Heart right ventricle (tissue), 16 donors: ENCODE data around the gene TRABD2B. TPM values are rescaled to one million over a fixed set of nuclear protein-coding genes. Genes with fewer than 3 reads are reported as not detected.

ENCODE experiments used
- ATAC-seq, 8 donors: fragments of 200-7000 bp; cut with Tn5 transposase; one replicate each; pipeline ENCODE4 v1.9.1; 2020; ENCODE audit warnings: mild to moderate bottlenecking in 8 of 8, moderate library complexity in 8 of 8, moderate number of reproducible peaks in 1 of 8
- DNase-seq, 2 donors: peaks; one replicate each; pipeline ENCODE4 v3.0.0-alpha.2; 2020
- H3K27ac ChIP-seq, 10 donors: fragments of 200-600 bp; sonication (generic) in 2 of 10; one replicate each; pipeline versions ENCODE4 v1.5.0 to v1.8.0; 2020 to 2022; ENCODE audit warnings: mild to moderate bottlenecking in 3 of 10
- H3K27me3 ChIP-seq, 7 donors: fragments of 200-600 bp; one replicate each; pipeline ENCODE4 v1.8.0; 2021 to 2022; ENCODE audit warnings: mild to moderate bottlenecking in 2 of 7
- H3K36me3 ChIP-seq, 9 donors: fragments of 200-600 bp; sonication (generic) in 1 of 9; one replicate each; pipeline versions ENCODE4 v1.5.0 to v1.8.0; 2020 to 2022; ENCODE audit warnings: mild to moderate bottlenecking in 2 of 9
- H3K4me1 ChIP-seq, 9 donors: fragments of 200-600 bp; sonication (generic) in 1 of 9; one replicate each; pipeline versions ENCODE4 v1.5.0 to v1.8.0; 2020 to 2022; ENCODE audit warnings: mild to moderate bottlenecking in 4 of 9
- H3K4me3 ChIP-seq, 10 donors: fragments of 200-600 bp; sonication (generic) in 2 of 10; one replicate each; pipeline versions ENCODE4 v1.5.0 to v1.8.0; 2020 to 2022; ENCODE audit warnings: mild to moderate bottlenecking in 7 of 10, moderate library complexity in 2 of 10
- H3K9me3 ChIP-seq, 11 donors: fragments of 200-600 bp in 10 of 11; sonication (generic) in 2 of 11; one replicate each; pipeline versions ENCODE4 v1.5.0 to v1.8.0; 2013 to 2022; ENCODE audit warnings: mild to moderate bottlenecking in 2 of 11, control low read depth in 1 of 11, moderate library complexity in 1 of 11
- WGBS, 2 donors: extraction: QIAGEN DNeasy Blood & Tissue Kit; methylation state at CpG; one replicate each; pipeline ENCODE4 v1.1.7; 2013; ENCODE audit warnings: inconsistent platforms in 1 of 2; 5-methylcytosine and 5-hydroxymethylcytosine counted together
- intact Hi-C, 10 donors: fragments of 100-400 bp; cut with DNase I; formaldehyde crosslinking; loops; one replicate each; pipeline versions ENCODE4 v1.11.1 to v1.14.2; 2022
- polyA plus RNA-seq, 2 donors: library from polyadenylated mRNA; stranded (reverse); fragments of 200-250 nt; gene quantifications; one replicate each; pipeline ENCODE4 v1.2.3, GENCODE V29; 2013
- total RNA-seq, 10 donors: library from RNA; stranded (reverse); fragmentation: NEBNext Ultra II Directional in 3 of 10; extraction: Animal tissue kit (Norgen Biotek cat#: 25700) in 3 of 10; gene quantifications; one replicate each; pipeline versions ENCODE4 v1.2.1 to v1.2.4, GENCODE V29; 2021 to 2023
- TF ChIP-seq, protein P1 (sequence below), 9 donors: fragments of 200-600 bp; sonication (generic) in 2 of 9; IDR thresholded peaks; one replicate each; pipeline versions ENCODE4 v1.5.0 to v1.8.0; 2021 to 2022; ENCODE audit warnings: antibody characterized with exemption in 9 of 9, mild to moderate bottlenecking in 5 of 9, moderate library complexity in 1 of 9
- donor health status: Arrhythmogenic right ventricular cardiomyopathy.
- donor health status: ischemic (EF 13 %, LVEDD 7.1; RV severe dilation, severe dysfunction).
- donor health status: healthy with polysubstance abuse.
- donor health status: DM: no; HTN: yes; CAD: no.
- donor health status: DM: no; HTN: no; CAD: no.
- donor health status: ischemic (EF 25% LVEDD 6.9; RV normal size, moderate dysfunction).
- donor health status: ischemic (EF 25% LVEDD 5.7; RV mildly dilated, moderate dysfunction).
- donor health status: healthy.
- donor health status: DM: yes; HTN: yes; CAD: no.
- donor health status: Ischemic cardiomyopathy.
- donor health status: ischemic (EF 35%, LVEDD 5.7; RV mildly dilated, moderate dysfunction).
- donor health status: nonischemic (EF 11% LVEDD 7.7; RV severe dilation, severe dysfunction).
- donor health status: DM: yes; HTN: yes; CAD: no.
- donor health status: PGD.
- donor health status: ischemic (EF 29% LVEDD 5.4; RV normal size, mild dysfunction).
- donor health status: nonischemic (EF 23%, LVEDD 6.1; RV moderate dilation, normal function).

Gene TRABD2B
- total and polyA plus RNA-seq, 12 donors = 0.21 to 1.1 (median 0.53) TPM

DNA sequence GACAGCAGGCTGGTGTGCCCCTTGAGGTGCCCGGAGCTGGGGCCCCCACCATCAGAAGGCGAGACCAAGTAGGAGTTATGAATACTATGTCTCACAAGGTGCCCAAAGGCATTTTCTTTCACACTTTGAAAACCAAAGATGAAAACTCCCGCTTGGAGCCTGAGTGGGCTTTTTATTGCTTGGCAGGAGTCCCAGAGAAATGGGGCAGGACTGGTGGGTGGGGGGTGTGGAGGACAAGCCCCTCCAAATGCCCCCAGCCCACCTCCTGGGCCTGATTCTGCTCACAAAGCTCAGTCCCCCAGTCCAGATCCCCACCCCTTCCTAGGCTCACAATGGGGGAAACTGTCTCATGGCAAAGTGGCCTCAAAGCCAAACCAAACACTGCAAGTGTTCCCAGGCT is 227.9 kb downstream of the TRABD2B start:
- H3K4me1 ChIP-seq = peaks cover 0 to 42% (median 19%) of the 10 kb centered on the region in 9 donors

DNA sequence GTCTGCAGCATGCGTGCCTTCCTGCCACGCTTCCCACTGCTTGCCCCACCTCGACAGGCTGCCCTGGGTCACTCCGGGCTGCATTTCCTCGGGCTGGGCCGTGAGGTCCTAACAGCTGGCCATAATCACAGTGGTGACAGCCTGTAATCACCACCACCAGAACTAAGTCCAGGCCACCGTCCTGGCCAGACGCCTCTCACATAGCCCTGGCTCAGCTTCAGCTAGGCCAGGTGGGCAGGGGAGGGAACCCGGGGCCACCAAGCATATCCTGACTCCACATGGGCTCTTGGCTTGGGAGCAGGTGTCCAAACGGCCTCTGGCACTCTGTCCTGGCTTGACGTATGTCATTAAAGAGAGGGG is 229.5 kb downstream of the TRABD2B start:
- Histone ChIP-seq H3K4me1 (peaks cover 0 to 50% (median 28%) of the 10 kb centered on the region in 9 donors), H3K4me3 (no peak overlapping the region), H3K27ac (no peak overlapping the region), H3K9me3 (no peaks in the 10 kb centered on the region), H3K36me3 (no peaks in the 10 kb centered on the region), H3K27me3 (no peaks in the 10 kb centered on the region)
- WGBS, 2 donors = 19 to 36% methylated on average over 11 of the region's 11 CpGs
- ATAC-seq (peak; percentile 79 to 92 (median 88)), DNase-seq (peak; percentile 42 to 65)
- intact Hi-C loops = no loop called here
- TF ChIP-seq, protein P1, sequence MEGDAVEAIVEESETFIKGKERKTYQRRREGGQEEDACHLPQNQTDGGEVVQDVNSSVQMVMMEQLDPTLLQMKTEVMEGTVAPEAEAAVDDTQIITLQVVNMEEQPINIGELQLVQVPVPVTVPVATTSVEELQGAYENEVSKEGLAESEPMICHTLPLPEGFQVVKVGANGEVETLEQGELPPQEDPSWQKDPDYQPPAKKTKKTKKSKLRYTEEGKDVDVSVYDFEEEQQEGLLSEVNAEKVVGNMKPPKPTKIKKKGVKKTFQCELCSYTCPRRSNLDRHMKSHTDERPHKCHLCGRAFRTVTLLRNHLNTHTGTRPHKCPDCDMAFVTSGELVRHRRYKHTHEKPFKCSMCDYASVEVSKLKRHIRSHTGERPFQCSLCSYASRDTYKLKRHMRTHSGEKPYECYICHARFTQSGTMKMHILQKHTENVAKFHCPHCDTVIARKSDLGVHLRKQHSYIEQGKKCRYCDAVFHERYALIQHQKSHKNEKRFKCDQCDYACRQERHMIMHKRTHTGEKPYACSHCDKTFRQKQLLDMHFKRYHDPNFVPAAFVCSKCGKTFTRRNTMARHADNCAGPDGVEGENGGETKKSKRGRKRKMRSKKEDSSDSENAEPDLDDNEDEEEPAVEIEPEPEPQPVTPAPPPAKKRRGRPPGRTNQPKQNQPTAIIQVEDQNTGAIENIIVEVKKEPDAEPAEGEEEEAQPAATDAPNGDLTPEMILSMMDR (IDR thresholded peaks at IDR 0.05) = no peak

More for the DNA sequence above, 227.9 kb downstream of the TRABD2B start:
- H3K36me3 ChIP-seq = no peaks in the 10 kb centered on the region
- no peak for ATAC-seq
- no peak for DNase-seq
- intact Hi-C loops = no loop called here
- no peak overlapping the region for H3K4me3 ChIP-seq
- no peak overlapping the region for H3K27ac ChIP-seq
- TF ChIP-seq, protein P1 (IDR thresholded peaks at IDR 0.05) = no peak
- no peaks in the 10 kb centered on the region for H3K9me3 ChIP-seq
- 80 to 89% methylated on average over 3 of the region's 3 CpGs for WGBS, 2 donors
- peaks cover 0 to under 1% (median 0%) of the 10 kb centered on the region in 7 donors for H3K27me3 ChIP-seq

DNA sequence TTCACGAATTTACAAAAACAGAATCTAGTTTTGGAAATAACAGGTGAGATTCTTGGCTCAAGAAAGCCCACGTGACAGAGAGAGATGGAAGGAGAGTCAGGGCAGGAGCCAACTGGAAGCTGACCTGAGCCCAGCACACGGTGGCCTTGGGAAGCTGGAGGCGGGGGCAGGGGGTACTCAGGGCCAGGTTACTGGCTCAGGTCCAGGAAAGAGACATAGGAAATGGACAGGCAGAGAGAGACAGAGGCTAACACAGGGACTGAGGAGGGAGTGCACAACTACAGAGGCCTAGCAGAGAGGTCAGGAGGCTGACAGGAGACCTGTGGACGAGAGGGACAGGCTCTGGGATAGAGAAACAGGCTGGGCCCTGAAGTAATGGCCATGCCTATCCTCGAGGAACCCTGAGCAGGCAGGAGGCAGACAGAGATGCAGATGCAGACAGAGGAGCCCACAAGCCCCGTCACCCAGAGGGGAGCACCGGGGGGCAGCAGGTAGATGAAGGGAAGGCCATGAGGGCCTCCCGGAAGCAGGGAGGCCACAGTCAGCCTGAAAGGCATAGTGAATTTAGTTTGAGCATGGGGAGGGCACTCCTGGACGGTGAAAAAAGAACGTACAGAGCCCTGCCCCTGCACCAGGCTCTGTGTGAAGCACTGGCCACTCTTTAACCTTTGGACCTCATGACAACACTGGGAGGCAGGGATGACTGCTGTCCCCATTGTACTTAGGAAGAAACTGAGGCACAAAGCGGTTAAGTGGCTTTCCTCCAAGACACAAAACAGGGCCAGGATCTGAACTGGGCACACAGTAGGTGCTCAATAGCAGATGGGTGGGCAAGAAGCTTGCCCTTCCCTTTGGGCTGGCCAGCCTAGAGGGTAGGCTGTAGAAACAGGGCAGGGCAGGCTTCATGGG is 230.1 kb downstream of the TRABD2B start:
- Histone ChIP-seq H3K9me3 (no peaks in the 10 kb centered on the region), H3K27me3 (no peaks in the 10 kb centered on the region), H3K4me1 (peaks cover 0 to 50% (median 28%) of the 10 kb centered on the region in 9 donors), H3K4me3 (no peak overlapping the region), H3K36me3 (no peaks in the 10 kb centered on the region), H3K27ac (no peak overlapping the region)
- TF ChIP-seq, protein P1 (IDR thresholded peaks at IDR 0.05) = no peak
- intact Hi-C loops = no loop called here
- DNase-seq = no peak
- ATAC-seq = no peak
- 65 to 72% methylated on average over 12 of the region's 12 CpGs for WGBS, 2 donors

DNA sequence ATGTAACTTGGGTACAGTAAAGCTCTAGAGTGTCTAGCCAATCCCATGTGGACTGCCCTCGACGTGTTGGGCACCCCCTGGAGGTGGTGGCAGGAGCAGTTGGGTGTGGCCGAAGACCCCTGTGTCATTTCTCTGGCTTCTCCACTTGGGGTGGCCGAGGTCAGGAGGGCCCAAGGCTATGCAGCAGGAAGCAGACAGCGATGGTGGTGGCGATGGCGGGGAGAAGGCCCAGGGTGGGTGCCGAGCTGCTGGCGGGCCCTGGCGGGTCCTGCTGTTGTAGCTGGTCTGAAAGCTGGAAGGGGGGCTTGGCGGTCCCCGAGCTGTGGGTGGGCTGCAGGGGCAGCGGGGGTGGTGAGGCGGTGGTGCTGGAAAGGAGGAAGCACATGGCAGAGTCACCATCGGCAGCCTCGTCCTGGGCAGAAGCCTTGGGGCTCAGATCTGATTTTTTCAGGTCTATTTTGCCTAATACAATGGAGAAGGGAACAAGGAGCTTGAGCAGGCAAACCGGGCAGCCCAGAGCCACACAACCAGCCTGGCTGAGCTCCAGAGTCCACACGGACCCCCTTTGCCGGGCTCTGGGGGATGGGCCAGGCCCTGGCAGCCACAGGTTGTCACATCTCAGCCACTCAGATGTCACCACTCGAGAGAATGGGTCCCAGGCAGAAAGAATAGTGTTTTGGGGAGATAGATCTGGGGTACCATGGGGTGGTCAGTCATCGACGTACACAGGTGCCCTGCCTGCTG is 231.3 kb downstream of the TRABD2B start:
- Histone ChIP-seq H3K9me3 (no peaks in the 10 kb centered on the region), H3K4me3 (no peak overlapping the region), H3K27me3 (no peaks in the 10 kb centered on the region), H3K4me1 (peaks cover 0 to 50% (median 28%) of the 10 kb centered on the region in 9 donors), H3K27ac (no peak overlapping the region), H3K36me3 (no peaks in the 10 kb centered on the region)
- intact Hi-C loops = no loop called here
- no peak for DNase-seq
- 84 to 88% methylated on average over 22 of the region's 22 CpGs for WGBS, 2 donors
- no peak for ATAC-seq
- TF ChIP-seq, protein P1 (IDR thresholded peaks at IDR 0.05) = no peak
